Tibial nerve (tissue), 4 donors: Measurements from ENCODE around the gene BPTF.
A peak's percentile ranks its signal among the peaks of the same experiment; 100 is the strongest.

Experiments
- CTCF ChIP-seq, 5 experiments: fragments of 200-600 bp in 3 of 5; fragments of 450-650 bp in 2 of 5; sonication (generic) in 3 of 5; IDR thresholded peaks; one replicate each; pipeline ENCODE4 v1.5.1; 2016 to 2019; ENCODE audit warnings: antibody characterized with exemption in 5 of 5, mild to moderate bottlenecking in 3 of 5, moderate library complexity in 2 of 5
- EP300 ChIP-seq, 2 donors: sonication (generic); formaldehyde crosslinking; IDR thresholded peaks; one replicate each; pipeline ENCODE4 v1.6.1; 2017; ENCODE audit warnings: antibody characterized with exemption in 2 of 2, mild to moderate bottlenecking in 1 of 2
- POLR2A ChIP-seq, 2 donors: fragments of 450-650 bp; IDR thresholded peaks; one replicate each; pipeline ENCODE4 v1.6.1; 2017; ENCODE audit warnings: antibody characterized with exemption in 2 of 2, mild to moderate bottlenecking in 2 of 2, moderate library complexity in 2 of 2

DNA sequence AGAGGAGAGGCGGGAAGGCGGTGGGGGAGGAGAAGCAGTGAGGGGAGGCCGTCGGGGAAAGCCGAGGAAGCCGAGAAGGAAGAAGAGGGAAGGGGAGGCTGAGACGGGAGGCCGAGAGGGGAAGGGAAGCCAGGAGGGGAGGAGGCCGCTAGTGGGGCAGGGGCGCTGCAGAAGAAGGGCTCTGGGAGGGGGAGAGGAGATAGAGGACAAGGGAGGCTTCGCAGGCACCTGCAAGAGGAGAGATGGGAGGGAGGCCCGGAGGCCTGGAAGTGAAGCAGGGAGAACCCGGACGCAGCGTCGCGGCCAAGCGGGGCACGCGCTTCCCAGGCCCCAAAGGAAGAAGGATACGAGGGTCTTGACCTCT is 168.7 kb downstream of the BPTF start:
- TF ChIP-seq EP300 (IDR thresholded peaks at IDR 0.05) (peak in 1 of 2 donors; percentile 34), CTCF (IDR thresholded peaks at IDR 0.05) (no peak), POLR2A (IDR thresholded peaks at IDR 0.05) (no peak)
